Keratinocyte (primary cell): ENCODE data around the gene C2CD5. TPM values are rescaled to one million over a fixed set of nuclear protein-coding genes. Genes with fewer than 3 reads are reported as not detected.

Experiments
- DNase-seq: peaks from one replicate; pipeline ENCODE4 v3.0.0-alpha.2; 2011; ENCODE audit warnings: low read depth, missing footprints, low spot score
- FAIRE-seq: peaks from 2 replicates; lab custom pipeline; 2011; peaks lifted over from hg19 to GRCh38; lab: Jason Lieb, UNC
- H2AFZ ChIP-seq: 2 replicates; pipeline ENCODE4 v1.6.0; 2012; ENCODE audit warnings: low read length, control low read depth, inconsistent platforms; ENCODE audit not compliant: control insufficient read depth
- H3K27ac ChIP-seq: 2 replicates; pipeline ENCODE4 v1.5.1; 2011; ENCODE audit warnings: low read length; ENCODE audit not compliant: control insufficient read depth, insufficient read depth
- H3K27me3 ChIP-seq: 3 replicates; pipeline ENCODE4 v1.6.0; 2011; ENCODE audit warnings: low read length; ENCODE audit not compliant: control insufficient read depth, insufficient read depth; ENCODE audit errors: extremely low read depth
- H3K36me3 ChIP-seq, 2 experiments: 2 replicates in 1 of 2; 3 replicates in 1 of 2; pipeline ENCODE4 v1.5.1; 2011; ENCODE audit warnings: low read length in 2 of 2, mild to moderate bottlenecking in 1 of 2; ENCODE audit not compliant: control insufficient read depth in 2 of 2, insufficient read depth in 2 of 2; ENCODE audit errors: extremely low read depth in 1 of 2
- H3K4me1 ChIP-seq: 3 replicates; pipeline ENCODE4 v1.5.1; 2011; ENCODE audit warnings: low read length; ENCODE audit not compliant: control insufficient read depth, insufficient read depth; ENCODE audit errors: extremely low read depth
- H3K4me2 ChIP-seq: 3 replicates; pipeline ENCODE4 v1.6.0; 2011; ENCODE audit warnings: low read depth, low read length; ENCODE audit not compliant: control insufficient read depth, insufficient read depth; ENCODE audit errors: extremely low read depth
- H3K4me3 ChIP-seq, 3 experiments: fragments of 200-600 bp in 1 of 3; sonication (generic) in 1 of 3; 2 replicates in 2 of 3; 3 replicates in 1 of 3; pipeline ENCODE4 v1.5.1; 2011 to 2016; ENCODE audit warnings: low read length in 3 of 3, mild to moderate bottlenecking in 3 of 3, control low read depth in 2 of 3, inconsistent platforms in 1 of 3, low read depth in 1 of 3, mixed read lengths in 1 of 3, mixed run types in 1 of 3, moderate library complexity in 1 of 3; ENCODE audit not compliant: control insufficient read depth in 2 of 3, insufficient read depth in 2 of 3; ENCODE audit errors: extremely low read depth in 1 of 3
- H3K79me2 ChIP-seq: 2 replicates; pipeline ENCODE4 v1.6.0; 2012; ENCODE audit warnings: low read length; ENCODE audit not compliant: control insufficient read depth, insufficient read depth
- H3K9ac ChIP-seq: 3 replicates; pipeline ENCODE4 v1.6.0; 2011; ENCODE audit warnings: low read length; ENCODE audit not compliant: control insufficient read depth, insufficient read depth; ENCODE audit errors: extremely low read depth
- H3K9me1 ChIP-seq: 3 replicates; pipeline ENCODE4 v1.6.0; 2011; ENCODE audit warnings: low read length; ENCODE audit not compliant: control insufficient read depth, insufficient read depth; ENCODE audit errors: extremely low read depth
- H3K9me3 ChIP-seq: 2 replicates; pipeline ENCODE4 v1.5.1; 2012; ENCODE audit warnings: low read depth, low read length; ENCODE audit not compliant: control insufficient read depth
- H4K20me1 ChIP-seq: 3 replicates; pipeline ENCODE4 v1.6.0; 2011; ENCODE audit warnings: low read length; ENCODE audit not compliant: control insufficient read depth, insufficient read depth; ENCODE audit errors: extremely low read depth
- CTCF ChIP-seq, 3 experiments: IDR thresholded peaks in 1 of 3; conservative IDR thresholded peaks in 1 of 3; optimal IDR thresholded peaks in 1 of 3; 2 replicates in 2 of 3; 3 replicates in 1 of 3; pipeline versions ENCODE3 to v1.5.1; 2011; ENCODE audit warnings: low read length in 3 of 3, mild to moderate bottlenecking in 3 of 3, moderate library complexity in 2 of 3, control low read depth in 1 of 3, inconsistent platforms in 1 of 3; ENCODE audit not compliant: insufficient read depth in 2 of 3; ENCODE audit errors: extremely low read depth in 1 of 3
- EZH2 ChIP-seq: IDR thresholded peaks from one replicate; pipeline ENCODE4 v1.6.1; 2012; ENCODE audit warnings: inconsistent platforms, mild to moderate bottlenecking, low read length, moderate library complexity
- dilution Hi-C: fragments of 300-500 bp; cut with MboI; formaldehyde crosslinking; loops from one replicate; pipeline ENCODE4 v1.7.0; 2020; ENCODE audit warnings: low sequenced_read_pairs; ENCODE audit not compliant: extremely low pct_ligation_motif_present
- polyA plus RNA-seq, 5 experiments: library from polyadenylated mRNA; depleted of rRNA in 3 of 5; stranded (reverse) in 3 of 5; stranded (forward) in 1 of 5; unstranded in 1 of 5; fragments of >200 nt; gene quantifications; 1 replicate in 1 of 5; 2 replicates in 3 of 5; 3 replicates in 1 of 5; pipeline versions ENCODE4 v1.2.1 to v1.2.3, GENCODE V29; 2011 to 2012; ENCODE audit warnings: missing spikeins in 2 of 5, low read depth in 1 of 5, low replicate concordance in 1 of 5

C2CD5 gene
- polyA plus RNA-seq, 1 donor (not counting 4 experiments of a cell fraction or from before 2014, with no cell fraction given) = 17.7 TPM

GRCh38 chr12:22505826-22506225, 38.5 kb downstream of the C2CD5 start:
- TF ChIP-seq EZH2 (no peak), CTCF (optimal IDR thresholded peaks at IDR 0.05 in 1 of 3, IDR thresholded peaks at IDR 0.05 in 1 of 3, conservative IDR thresholded peaks at IDR 0.05 in 1 of 3; ENCODE audit: extremely low read depth in 1 of 3, insufficient read depth in 2 of 3, low read length in 3 of 3) (no peak)
- no peak overlapping the region for H3K4me3 ChIP-seq

GRCh38 chr12:22500100-22500499, 44.2 kb downstream of the C2CD5 start:
- no peak overlapping the region for H2AFZ ChIP-seq
- H3K4me1 ChIP-seq = no peaks in the 10 kb centered on the region
- no peaks in the 10 kb centered on the region for H3K9me1 ChIP-seq
- no peak overlapping the region for H3K4me2 ChIP-seq
- no peaks in the 10 kb centered on the region for H3K79me2 ChIP-seq
- FAIRE-seq (no peak), DNase-seq (no peak)
- dilution Hi-C loops = no loop called here
- H3K36me3 ChIP-seq = no peaks in the 10 kb centered on the region
- H3K4me3 ChIP-seq = no peak overlapping the region
- no peaks in the 10 kb centered on the region for H3K27me3 ChIP-seq
- no peak for TF ChIP-seq EZH2
- no peak for TF ChIP-seq CTCF (optimal IDR thresholded peaks at IDR 0.05 in 1 of 3, IDR thresholded peaks at IDR 0.05 in 1 of 3, conservative IDR thresholded peaks at IDR 0.05 in 1 of 3; ENCODE audit: extremely low read depth in 1 of 3, insufficient read depth in 2 of 3, low read length in 3 of 3)
- no peaks in the 10 kb centered on the region for H4K20me1 ChIP-seq
- H3K9me3 ChIP-seq = no peaks in the 10 kb centered on the region
- H3K9ac ChIP-seq = no peak overlapping the region
- no peak overlapping the region for H3K27ac ChIP-seq

More at GRCh38 chr12:22505826-22506225, 38.5 kb downstream of the C2CD5 start:
- Histone ChIP-seq H3K27ac (no peak overlapping the region), H3K4me2 (no peak overlapping the region), H3K79me2 (no peaks in the 10 kb centered on the region), H4K20me1 (no peaks in the 10 kb centered on the region), H3K4me1 (no peaks in the 10 kb centered on the region), H2AFZ (no peak overlapping the region), H3K9me3 (no peaks in the 10 kb centered on the region), H3K36me3 (no peaks in the 10 kb centered on the region), H3K9ac (no peak overlapping the region), H3K27me3 (no peaks in the 10 kb centered on the region), H3K9me1 (no peaks in the 10 kb centered on the region)
- FAIRE-seq (no peak), DNase-seq (no peak)
- dilution Hi-C loops = no loop called here
